ENCODE data around the gene NALCN.

GRCh38 chr13:101123028-101123427 lies 293.3 kb downstream of the NALCN start:
- TF ChIP-seq CTCF (IDR thresholded peaks at IDR 0.05) = no peak
- no peak for TF ChIP-seq EZH2 (IDR thresholded peaks at IDR 0.05; ENCODE audit: borderline replicate concordance, insufficient read depth, low read depth, low read length, poor library complexity, severe bottlenecking)

All from B cell (primary cell).